Stimulated activated naive B cell treated with anti-CD40 and anti-IgM and Interleukin-4, amounts not matched to agents 10 μg/mL and 1 μg/mL and 100 μg/mL, for 72 hours (primary cell): ENCODE data around the gene BTBD16.

Source experiments
- ATAC-seq, 2 donors: fragments of 150-1000 bp; cut with Tn5 transposase; replicated peaks; 2 replicates each; pipeline ENCODE4 v1.10.0; 2021; ENCODE audit warnings: moderate library complexity in 1 of 2
- DNase-seq: peaks from one replicate; pipeline ENCODE4 v3.0.0; 2021
- H3K27ac Mint-ChIP-seq: one replicate; pipeline ENCODE4 v1.8.0; 2022; ENCODE audit warnings: mild to moderate bottlenecking, mixed read lengths
- H3K27me3 Mint-ChIP-seq, 2 donors: one replicate each; pipeline ENCODE4 v1.8.0; 2022; ENCODE audit warnings: mixed read lengths in 2 of 2
- H3K36me3 Mint-ChIP-seq, 2 donors: one replicate each; pipeline ENCODE4 v1.8.0; 2022; ENCODE audit warnings: mixed read lengths in 2 of 2, mild to moderate bottlenecking in 1 of 2
- H3K4me1 Mint-ChIP-seq, 2 donors: one replicate each; pipeline ENCODE4 v1.8.0; 2022; ENCODE audit warnings: mixed read lengths in 2 of 2, mild to moderate bottlenecking in 1 of 2
- H3K4me3 Mint-ChIP-seq, 2 donors: one replicate each; pipeline ENCODE4 v1.8.0; 2022; ENCODE audit warnings: mild to moderate bottlenecking in 2 of 2, mixed read lengths in 2 of 2, moderate library complexity in 1 of 2
- H3K9me3 Mint-ChIP-seq, 2 donors: one replicate each; pipeline ENCODE4 v1.8.0; 2022; ENCODE audit warnings: mixed read lengths in 2 of 2, mild to moderate bottlenecking in 1 of 2

BTBD16 gene

DNA sequence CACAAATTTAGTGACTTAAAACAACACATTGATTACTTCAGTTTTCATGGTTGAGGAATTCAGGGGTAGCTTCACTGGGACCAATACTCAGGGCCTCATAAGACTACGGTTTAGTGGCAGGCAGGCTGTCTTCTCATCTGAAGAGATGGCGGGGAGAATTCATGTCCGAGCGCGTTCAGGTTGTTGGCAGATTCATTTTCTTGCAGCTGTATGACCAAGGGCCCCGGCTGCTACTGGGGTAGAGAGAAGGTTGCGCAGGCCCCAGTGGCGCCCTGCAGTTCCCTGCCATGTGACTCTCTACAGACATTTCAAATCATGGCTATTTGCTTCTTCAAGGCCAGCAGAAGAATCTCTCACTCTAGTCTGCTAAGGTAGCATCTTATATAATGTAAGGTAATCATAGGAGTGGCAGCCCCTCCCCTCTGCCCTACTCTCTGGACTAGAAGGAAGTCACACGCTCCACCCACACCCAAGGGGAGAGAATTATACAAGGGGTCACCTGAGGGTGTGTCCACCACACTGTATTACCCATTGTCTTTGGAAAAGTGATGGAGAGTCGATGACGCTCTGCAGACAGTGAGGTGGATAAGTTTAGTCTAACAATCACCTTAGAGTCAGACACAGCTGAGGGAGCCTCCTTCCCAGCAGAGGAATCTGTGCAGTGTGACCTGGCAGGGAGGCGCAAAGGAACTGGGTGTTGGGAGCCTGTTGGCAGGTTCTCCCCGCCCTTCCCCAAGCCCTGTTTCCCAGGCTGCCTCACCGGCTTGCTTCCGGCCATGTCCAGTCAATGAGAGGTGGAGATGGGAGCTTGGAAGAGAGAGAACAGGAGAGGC is 67.7 kb downstream of the BTBD16 start:
- H3K27me3 Mint-ChIP-seq: peaks cover 38 to 66% of the 10 kb centered on the region in 2 donors
- ATAC-seq (no peak), DNase-seq (no peak)
- peaks cover 11 to 19% of the 10 kb centered on the region in 2 donors for H3K4me1 Mint-ChIP-seq
- no peaks in the 10 kb centered on the region for H3K36me3 Mint-ChIP-seq
- no peaks in the 10 kb centered on the region for H3K9me3 Mint-ChIP-seq
- H3K27ac Mint-ChIP-seq: no peak overlapping the region
- no peak overlapping the region for H3K4me3 Mint-ChIP-seq

DNA sequence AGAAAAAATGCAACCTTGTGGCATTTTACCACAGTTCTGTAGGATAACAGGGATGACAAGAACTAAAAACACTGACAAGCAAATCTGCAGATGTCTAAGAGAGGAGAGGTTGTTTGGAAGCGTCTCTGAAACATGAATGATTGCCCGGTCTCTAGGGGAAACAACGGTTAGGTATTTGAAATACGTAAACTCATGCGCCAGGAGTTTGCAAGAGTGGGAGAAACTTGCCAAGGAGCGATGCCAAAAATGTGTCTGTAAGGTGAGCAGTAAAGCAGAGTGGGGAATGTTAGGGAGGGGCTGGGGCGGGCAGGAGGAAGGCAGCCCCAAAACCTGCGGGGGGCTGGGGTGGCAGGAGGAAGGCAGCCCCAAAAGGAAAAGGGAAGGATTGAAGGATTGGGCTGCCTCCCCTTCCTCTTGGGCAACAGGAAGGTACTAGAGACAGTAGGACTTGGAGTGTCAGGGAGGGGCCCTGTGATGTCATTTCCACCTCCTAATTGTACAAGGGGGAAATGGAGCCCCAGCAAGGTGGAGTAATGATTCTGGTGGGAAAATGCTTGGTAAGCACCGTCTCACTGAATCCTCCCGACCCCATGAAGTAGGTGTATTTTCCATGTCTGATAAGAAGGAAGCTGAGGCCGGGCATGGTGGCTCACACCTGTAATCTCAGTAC is 70.2 kb downstream of the BTBD16 start:
- Mint-ChIP-seq H3K4me3 (no peak overlapping the region), H3K4me1 (peaks cover 18 to 30% of the 10 kb centered on the region in 2 donors), H3K27me3 (peaks cover 37 to 58% of the 10 kb centered on the region in 2 donors), H3K36me3 (peaks cover 0 to 2% of the 10 kb centered on the region in 2 donors), H3K27ac (no peak overlapping the region), H3K9me3 (no peaks in the 10 kb centered on the region)
- DNase-seq (no peak), ATAC-seq (no peak)

DNA sequence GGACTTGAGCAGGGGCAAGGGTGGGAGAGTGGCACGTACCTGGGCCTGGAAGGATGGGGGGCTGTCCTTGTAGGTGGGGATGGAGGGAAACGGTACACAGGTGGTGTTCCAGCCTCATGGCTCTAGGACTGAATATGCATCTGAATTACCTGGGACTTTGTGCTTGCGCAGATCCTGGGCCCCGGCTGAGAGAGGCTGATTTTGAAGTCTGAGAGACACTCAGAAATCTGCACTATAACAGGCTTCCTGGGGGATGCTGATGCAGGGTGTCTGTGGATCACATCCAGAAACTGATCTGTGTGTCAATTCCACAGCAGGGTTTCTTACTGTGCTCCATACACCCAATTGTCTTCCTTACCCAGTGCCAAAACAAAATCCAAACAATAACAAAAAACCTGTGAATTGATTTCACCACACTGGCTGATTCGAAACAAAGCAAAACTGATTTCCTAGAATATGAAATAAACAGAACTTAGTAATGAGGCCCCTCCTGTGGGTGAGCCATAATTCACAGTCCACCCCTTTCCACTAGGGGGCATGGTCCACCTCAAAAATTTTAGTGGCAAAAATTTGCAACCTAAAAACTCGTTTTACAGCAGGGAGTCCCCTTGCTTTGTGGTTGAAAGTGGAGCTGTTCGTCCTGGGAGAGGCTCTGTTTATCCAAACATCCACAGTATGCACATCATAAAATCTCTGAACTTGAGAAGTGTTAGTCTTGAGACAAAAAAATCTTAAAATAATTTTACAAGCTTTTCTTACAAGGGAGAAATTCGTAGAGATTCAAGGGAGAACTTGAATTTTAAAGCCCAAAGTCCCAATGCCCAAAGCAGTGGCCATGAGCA is 71.4 kb downstream of the BTBD16 start:
- ATAC-seq (peak; percentile 69 to 70), DNase-seq (peak; percentile 36)
- peaks cover 0 to 4% of the 10 kb centered on the region in 2 donors for H3K36me3 Mint-ChIP-seq
- no peak overlapping the region for H3K27ac Mint-ChIP-seq
- H3K9me3 Mint-ChIP-seq: no peaks in the 10 kb centered on the region
- H3K4me3 Mint-ChIP-seq: no peak overlapping the region
- peaks cover 18 to 30% of the 10 kb centered on the region in 2 donors for H3K4me1 Mint-ChIP-seq
- H3K27me3 Mint-ChIP-seq: peaks cover 34 to 46% of the 10 kb centered on the region in 2 donors

DNA sequence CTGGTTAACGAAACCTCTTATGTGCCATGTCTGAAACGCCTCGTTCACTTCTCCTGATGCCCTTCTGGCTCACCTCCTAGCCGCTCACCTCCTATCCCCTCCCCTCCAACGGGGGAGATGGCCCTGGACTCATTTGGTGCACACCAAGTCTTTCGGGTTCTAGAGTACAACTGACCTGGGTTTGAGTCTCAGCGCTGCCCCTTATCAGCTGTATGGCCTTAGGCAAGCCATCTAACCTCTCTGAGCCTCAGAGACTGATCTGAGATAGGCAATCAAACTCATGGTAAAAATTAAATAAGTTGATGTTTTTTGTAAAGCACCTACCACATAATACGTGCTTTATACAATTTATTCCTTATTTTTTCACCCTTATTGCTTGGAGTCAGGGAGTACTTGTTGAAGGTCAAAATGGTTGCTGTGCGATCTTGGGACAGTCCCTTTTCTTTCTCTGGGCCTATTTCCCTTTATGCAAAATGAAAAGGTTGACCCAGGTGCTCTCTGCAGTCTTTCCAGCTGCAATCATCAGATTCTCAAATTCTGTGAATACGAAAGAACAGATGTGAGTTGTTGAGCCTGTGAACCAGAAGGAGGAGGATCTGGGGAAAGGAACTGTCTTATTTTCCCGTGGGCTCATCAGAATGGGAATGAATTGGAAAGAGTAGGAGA is 72.2 kb downstream of the BTBD16 start:
- H3K27me3 Mint-ChIP-seq: peaks cover 31 to 39% of the 10 kb centered on the region in 2 donors
- peaks cover 21 to 33% of the 10 kb centered on the region in 2 donors for H3K4me1 Mint-ChIP-seq
- H3K36me3 Mint-ChIP-seq: peaks cover 0 to 4% of the 10 kb centered on the region in 2 donors
- DNase-seq: no peak
- H3K9me3 Mint-ChIP-seq: no peaks in the 10 kb centered on the region
- peak; percentile 80 for ATAC-seq
- peak overlapping the region; percentile 6 for H3K27ac Mint-ChIP-seq
- peak overlapping the region in 1 of 2 donors; percentile 43 for H3K4me3 Mint-ChIP-seq

DNA sequence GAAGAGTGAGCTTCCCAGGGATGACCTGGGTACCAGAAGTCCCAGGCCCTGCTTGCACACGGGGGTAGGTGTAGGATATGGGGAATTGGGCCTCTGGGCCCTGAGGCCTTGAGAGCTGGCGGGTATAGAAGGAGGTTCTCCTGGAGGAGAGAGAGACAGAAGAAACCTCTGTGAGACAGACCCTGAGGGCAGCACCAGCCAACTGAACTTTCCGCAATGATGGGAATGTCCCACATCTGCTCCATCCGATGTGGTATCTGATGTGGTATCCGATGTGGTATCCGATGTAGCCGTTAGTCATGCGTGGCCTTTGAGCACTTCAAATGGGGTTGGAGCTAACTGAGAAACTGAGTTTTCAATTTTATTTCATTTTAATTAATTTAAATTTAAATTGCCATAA is 72.8 kb downstream of the BTBD16 start:
- Mint-ChIP-seq H3K27ac (no peak overlapping the region), H3K36me3 (peaks cover 0 to 4% of the 10 kb centered on the region in 2 donors), H3K4me3 (peak overlapping the region in 1 of 2 donors; percentile 35), H3K4me1 (peaks cover 25 to 40% of the 10 kb centered on the region in 2 donors), H3K9me3 (no peaks in the 10 kb centered on the region), H3K27me3 (peaks cover 30 to 35% of the 10 kb centered on the region in 2 donors)
- DNase-seq (no peak), ATAC-seq (no peak)

DNA sequence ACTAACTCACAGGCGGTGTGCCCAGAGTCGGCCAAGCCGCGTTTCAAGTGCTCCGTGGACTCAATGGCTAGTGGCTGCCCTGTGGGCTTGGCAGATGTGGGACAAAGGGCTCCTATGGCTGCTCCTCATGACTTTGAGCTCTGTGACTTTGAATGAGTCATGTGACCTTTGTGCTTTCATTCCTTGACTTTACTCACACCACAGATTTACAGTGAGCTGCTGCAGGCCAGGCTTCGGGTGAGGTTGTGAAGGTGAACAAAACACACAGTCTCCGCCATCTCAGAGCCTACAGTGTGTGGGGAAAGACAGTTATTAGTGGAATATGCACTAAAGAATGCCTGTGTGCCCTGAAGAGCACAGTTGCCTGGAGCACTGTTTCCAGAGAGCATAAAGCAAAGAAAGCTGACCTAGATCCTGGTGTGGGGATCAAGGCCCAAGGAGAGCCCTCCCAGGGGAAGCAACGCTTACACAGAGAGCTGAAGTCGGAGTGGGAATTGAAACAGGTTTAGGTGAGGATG is 73.7 kb downstream of the BTBD16 start:
- no peaks in the 10 kb centered on the region for H3K9me3 Mint-ChIP-seq
- peaks cover 25 to 47% of the 10 kb centered on the region in 2 donors for H3K4me1 Mint-ChIP-seq
- peaks cover 0 to 4% of the 10 kb centered on the region in 2 donors for H3K36me3 Mint-ChIP-seq
- DNase-seq (no peak), ATAC-seq (peak in 1 of 2 donors; percentile 21)
- no peak overlapping the region for H3K27ac Mint-ChIP-seq
- peaks cover 26 to 30% of the 10 kb centered on the region in 2 donors for H3K27me3 Mint-ChIP-seq
- H3K4me3 Mint-ChIP-seq: peak overlapping the region in 1 of 2 donors; percentile 21

DNA sequence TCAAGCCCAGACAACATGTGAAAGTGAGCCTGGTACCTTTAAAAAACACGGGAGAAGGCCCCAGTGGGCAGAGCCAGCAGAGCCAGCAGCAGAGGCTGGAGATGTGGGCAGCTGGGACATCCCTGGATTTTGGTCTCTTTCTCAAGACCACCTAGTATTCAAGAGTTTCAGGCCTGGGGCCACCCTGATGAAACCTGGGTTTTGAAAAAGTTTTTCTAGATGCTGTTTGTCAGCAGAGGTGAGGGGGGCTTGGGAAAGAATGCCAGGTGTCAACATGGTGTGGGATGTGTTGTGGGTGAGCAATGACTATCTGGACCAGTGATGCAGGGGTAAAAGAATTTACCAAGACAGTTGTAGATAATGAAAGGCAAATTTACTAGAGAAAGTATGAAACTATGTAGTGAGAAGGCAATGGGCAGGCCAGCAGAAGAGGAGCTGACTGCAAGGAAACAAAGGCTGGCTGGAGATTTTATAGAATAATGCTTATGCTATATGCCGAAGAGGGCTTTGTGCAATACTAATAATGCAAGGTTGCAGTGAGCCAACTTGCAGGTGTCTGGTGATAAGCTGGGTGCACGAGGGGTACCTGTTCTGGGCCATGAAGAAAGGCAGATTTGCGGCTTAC is 75.3 kb downstream of the BTBD16 start:
- no peak for ATAC-seq
- Mint-ChIP-seq H3K27me3 (peaks cover 26 to 33% of the 10 kb centered on the region in 2 donors), H3K4me3 (no peak overlapping the region), H3K36me3 (peaks cover 0 to 4% of the 10 kb centered on the region in 2 donors), H3K4me1 (peaks cover 25 to 47% of the 10 kb centered on the region in 2 donors), H3K27ac (no peak overlapping the region), H3K9me3 (no peaks in the 10 kb centered on the region)
- DNase-seq: no peak

DNA sequence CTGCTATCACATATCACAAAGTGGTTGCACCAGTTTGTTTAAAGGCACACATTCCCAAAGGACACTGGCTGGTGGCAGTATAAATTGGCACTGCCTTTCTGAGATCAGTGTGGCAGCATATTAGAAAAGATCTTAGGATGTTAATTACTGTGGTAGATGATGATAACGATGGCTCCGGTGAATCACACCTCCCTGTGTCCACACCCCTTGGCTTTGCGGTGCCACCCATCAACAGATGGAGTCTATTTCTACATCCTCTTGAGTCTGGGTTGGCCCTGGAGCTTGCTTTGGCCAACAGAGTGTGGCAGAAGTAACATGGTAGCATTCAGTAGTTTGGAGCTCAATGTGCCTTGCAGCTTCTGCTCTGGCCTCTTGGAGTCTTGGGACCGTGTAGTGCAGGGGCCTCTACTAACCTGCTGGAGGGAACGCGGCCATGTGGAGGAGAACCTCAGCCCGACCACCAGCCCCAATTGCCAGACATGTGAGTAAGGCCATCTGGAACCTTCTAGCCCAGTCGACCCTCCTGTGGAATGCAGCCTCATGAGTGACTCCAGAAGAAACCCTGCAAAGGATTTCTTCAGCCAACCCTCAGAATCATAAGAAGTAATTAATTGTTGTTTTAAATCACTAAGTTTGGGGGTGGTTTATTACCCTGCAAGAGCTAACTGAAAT is 76.2 kb downstream of the BTBD16 start:
- no peak for ATAC-seq
- no peak for DNase-seq
- Mint-ChIP-seq H3K4me3 (no peak overlapping the region), H3K4me1 (peaks cover 24 to 44% of the 10 kb centered on the region in 2 donors), H3K9me3 (no peaks in the 10 kb centered on the region), H3K27me3 (peaks cover 34 to 39% of the 10 kb centered on the region in 2 donors), H3K36me3 (peaks cover 0 to 4% of the 10 kb centered on the region in 2 donors), H3K27ac (no peak overlapping the region)

DNA sequence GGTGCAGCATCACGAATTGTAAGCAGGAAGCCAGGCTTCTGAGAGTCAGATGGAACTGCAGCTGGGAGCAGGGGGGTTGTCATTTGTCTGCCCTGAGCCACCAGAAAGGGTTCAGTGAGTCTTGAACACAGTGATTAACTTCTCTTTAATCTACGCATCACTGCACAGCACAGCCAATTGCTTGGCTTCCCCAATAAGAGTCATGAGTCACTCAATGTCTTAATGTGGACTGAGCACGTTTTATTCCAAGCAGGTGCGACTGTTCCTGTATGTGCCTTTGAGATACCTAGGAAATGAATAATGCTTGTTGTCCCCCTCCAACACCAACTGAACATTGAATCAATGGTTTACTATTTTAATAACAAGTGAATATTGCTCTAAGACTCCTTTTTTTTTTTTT is 77.4 kb downstream of the BTBD16 start:
- Mint-ChIP-seq H3K4me1 (peaks cover 18 to 31% of the 10 kb centered on the region in 2 donors), H3K9me3 (no peaks in the 10 kb centered on the region), H3K27me3 (peaks cover 45 to 49% of the 10 kb centered on the region in 2 donors), H3K36me3 (peaks cover 0 to 4% of the 10 kb centered on the region in 2 donors), H3K4me3 (no peak overlapping the region), H3K27ac (no peak overlapping the region)
- ATAC-seq (peak; percentile 97 to 98), DNase-seq (peak; percentile 49)

DNA sequence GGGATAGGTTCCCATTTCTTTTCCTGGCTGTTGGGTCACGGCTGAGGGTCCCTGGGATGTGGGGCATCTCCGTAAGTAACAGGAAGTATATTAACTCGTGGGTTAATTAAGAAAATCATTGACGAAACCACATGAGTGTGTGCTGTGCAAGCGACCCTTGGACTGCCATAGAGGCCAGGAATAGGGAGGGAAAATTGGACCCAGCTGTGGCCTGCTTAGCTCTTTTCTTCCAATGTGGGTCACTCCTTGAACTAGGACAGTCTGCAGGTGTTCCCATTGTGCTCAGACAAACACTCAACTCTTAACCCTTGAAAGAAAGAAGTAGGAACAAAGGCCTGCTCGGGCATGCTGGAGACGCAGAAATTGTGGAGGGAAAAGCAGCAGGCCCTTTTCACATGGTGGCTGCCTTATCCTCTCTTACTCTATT is 77.9 kb downstream of the BTBD16 start:
- H3K27me3 Mint-ChIP-seq: peaks cover 45 to 54% of the 10 kb centered on the region in 2 donors
- peaks cover 13 to 27% of the 10 kb centered on the region in 2 donors for H3K4me1 Mint-ChIP-seq
- no peaks in the 10 kb centered on the region for H3K9me3 Mint-ChIP-seq
- peaks cover 0 to 4% of the 10 kb centered on the region in 2 donors for H3K36me3 Mint-ChIP-seq
- no peak for DNase-seq
- no peak overlapping the region for H3K4me3 Mint-ChIP-seq
- no peak for ATAC-seq
- no peak overlapping the region for H3K27ac Mint-ChIP-seq

DNA sequence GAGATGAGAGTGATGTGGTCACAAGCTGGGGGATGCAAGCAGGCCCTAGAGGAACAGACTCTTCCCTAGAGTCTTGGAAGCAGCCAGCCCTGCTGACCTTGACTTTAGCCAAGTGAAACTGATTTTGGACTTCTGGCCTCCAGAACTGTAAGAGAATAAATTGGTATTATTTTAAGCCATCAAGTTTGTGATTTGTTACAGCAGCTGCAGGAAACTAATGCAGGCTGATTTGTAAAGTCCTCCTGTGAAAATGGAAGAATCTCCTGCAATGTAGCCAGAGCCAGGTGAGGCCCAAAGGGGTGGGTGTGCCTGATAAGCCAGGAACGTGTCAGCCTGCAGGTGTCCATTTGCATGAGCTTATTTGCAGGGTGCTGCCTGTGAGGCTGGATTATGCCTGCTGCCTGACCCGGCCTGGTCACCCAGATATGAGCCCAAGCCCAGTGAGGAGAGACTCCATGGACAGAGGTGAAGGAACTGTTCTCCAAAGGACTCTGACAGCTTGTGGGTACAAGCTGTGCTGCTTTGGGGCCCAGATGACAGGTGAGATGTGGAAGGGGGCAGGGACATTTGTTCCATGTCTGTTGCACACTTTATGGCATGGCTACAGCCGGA is 78.8 kb downstream of the BTBD16 start:
- H3K9me3 Mint-ChIP-seq: no peaks in the 10 kb centered on the region
- no peak overlapping the region for H3K4me3 Mint-ChIP-seq
- peaks cover 45 to 52% of the 10 kb centered on the region in 2 donors for H3K27me3 Mint-ChIP-seq
- H3K36me3 Mint-ChIP-seq: peaks cover 0 to 1% of the 10 kb centered on the region in 2 donors
- no peak overlapping the region for H3K27ac Mint-ChIP-seq
- ATAC-seq (no peak), DNase-seq (no peak)
- H3K4me1 Mint-ChIP-seq: peaks cover 9 to 20% of the 10 kb centered on the region in 2 donors

DNA sequence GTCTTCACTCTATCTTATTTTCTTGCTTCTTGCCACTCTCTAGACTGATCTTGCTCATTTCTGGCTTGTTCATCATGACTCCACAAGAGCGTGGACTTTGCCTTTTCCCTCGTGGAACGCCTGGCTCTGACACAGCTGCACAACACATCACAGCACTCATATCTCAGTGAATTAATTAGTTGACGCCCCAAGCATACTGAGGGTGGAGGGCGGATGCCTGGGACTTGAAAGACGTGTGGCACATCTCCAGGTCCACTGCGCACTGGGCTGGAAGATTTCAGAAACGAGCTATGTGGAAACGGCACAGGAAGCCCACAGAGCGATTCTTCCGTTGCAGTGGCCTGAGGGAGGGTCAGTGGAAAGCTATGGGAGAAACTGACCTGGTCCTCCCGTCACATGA is 79.8 kb downstream of the BTBD16 start:
- H3K4me1 Mint-ChIP-seq: peaks cover 7 to 17% of the 10 kb centered on the region in 2 donors
- H3K4me3 Mint-ChIP-seq: no peak overlapping the region
- H3K36me3 Mint-ChIP-seq: peaks cover 0 to 1% of the 10 kb centered on the region in 2 donors
- peaks cover 49 to 50% of the 10 kb centered on the region in 2 donors for H3K27me3 Mint-ChIP-seq
- H3K9me3 Mint-ChIP-seq: no peaks in the 10 kb centered on the region
- ATAC-seq (no peak), DNase-seq (no peak)
- H3K27ac Mint-ChIP-seq: no peak overlapping the region
